Activated naive CD4-positive, alpha-beta T cell treated with anti-CD3 and anti-CD28 coated beads, Interleukin-2, amount 10 ng/mL, durations not matched to agents 7 days and 5 days (primary cell): Measurements from ENCODE around the gene SH2D2A.
A peak's percentile ranks its signal among the peaks of the same experiment; 100 is the strongest.

Source experiments
- CTCF ChIA-PET: fragments of 350-600 bp; sonication (Branson Sonifier 250); formaldehyde crosslinking; loops from one replicate; lab custom pipeline; 2021; ENCODE audit warnings: antibody characterized with exemption; lab: Charles Lee
- DNase-seq: peaks from one replicate; pipeline ENCODE4 v3.0.0-alpha.2; 2020
- H3K27ac Mint-ChIP-seq: one replicate; pipeline ENCODE4 v1.8.0; 2021; ENCODE audit warnings: mild to moderate bottlenecking, moderate library complexity, mixed read lengths
- H3K27me3 Mint-ChIP-seq: one replicate; pipeline ENCODE4 v1.8.0; 2021; ENCODE audit warnings: mild to moderate bottlenecking, mixed read lengths
- H3K36me3 Mint-ChIP-seq: one replicate; pipeline ENCODE4 v1.8.0; 2021; ENCODE audit warnings: mixed read lengths
- H3K4me1 Mint-ChIP-seq: one replicate; pipeline ENCODE4 v1.8.0; 2021; ENCODE audit warnings: mixed read lengths
- H3K4me3 Mint-ChIP-seq: one replicate; pipeline ENCODE4 v1.8.0; 2021; ENCODE audit warnings: mild to moderate bottlenecking, moderate library complexity, mixed read lengths
- H3K9me3 Mint-ChIP-seq: one replicate; pipeline ENCODE4 v1.8.0; 2021; ENCODE audit warnings: mixed read lengths

The SH2D2A gene

GRCh38 chr1:156857532-156857931 is 40.9 kb upstream of the SH2D2A start:
- no peak for DNase-seq
- no peak overlapping the region for H3K27ac Mint-ChIP-seq
- peaks cover 88% of the 10 kb centered on the region for H3K27me3 Mint-ChIP-seq
- peaks cover 28% of the 10 kb centered on the region for H3K4me1 Mint-ChIP-seq
- H3K4me3 Mint-ChIP-seq: no peak overlapping the region
- no peaks in the 10 kb centered on the region for H3K36me3 Mint-ChIP-seq
- no peaks in the 10 kb centered on the region for H3K9me3 Mint-ChIP-seq
- CTCF ChIA-PET: interaction anchor here (0.9 to 11.4 kb wide), 11 partner anchors 9 to 198 kb away, joined by 3 to 240 read pairs (median 6); partner anchors contain the start of gene SH2D2A

DNA sequence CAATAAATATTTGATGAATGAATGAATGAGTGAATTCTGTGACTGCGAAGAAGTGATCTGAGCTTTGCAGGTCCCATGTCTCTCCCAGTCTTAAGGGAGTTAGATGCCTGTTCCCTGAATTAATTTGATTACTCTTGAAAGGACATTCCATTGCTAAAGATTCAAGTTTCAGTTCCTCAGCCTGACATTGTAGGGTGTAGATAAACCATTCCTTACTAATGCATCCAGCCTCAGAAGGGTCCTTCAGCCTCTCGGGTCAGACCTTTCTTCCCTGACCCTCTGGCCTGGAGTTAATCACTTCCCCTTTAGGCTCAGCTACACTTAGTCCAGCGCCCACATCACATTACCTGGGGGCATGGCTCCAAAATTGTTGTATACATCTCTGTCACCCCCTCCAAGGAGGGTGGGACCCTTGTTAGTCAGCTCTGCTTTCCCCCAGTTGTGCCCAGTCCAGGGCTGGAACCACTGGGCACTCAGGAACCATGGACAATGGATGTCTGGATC is 39.7 kb upstream of the SH2D2A start:
- Mint-ChIP-seq H3K27ac (no peak overlapping the region), H3K36me3 (no peaks in the 10 kb centered on the region), H3K27me3 (peaks cover 84% of the 10 kb centered on the region), H3K9me3 (no peaks in the 10 kb centered on the region), H3K4me3 (no peak overlapping the region), H3K4me1 (peaks cover 20% of the 10 kb centered on the region)
- no peak for DNase-seq
- CTCF ChIA-PET: interaction anchor here (0.7 to 11.4 kb wide), 12 partner anchors 10 to 179 kb away, joined by 3 to 191 read pairs (median 3); partner anchors contain the start of genes NES and SH2D2A

GRCh38 chr1:156854634-156855033 is 38.0 kb upstream of the SH2D2A start:
- CTCF ChIA-PET: interaction anchor here (0.8 to 11.4 kb wide), 3 partner anchors 18 to 58 kb away, joined by 3 to 191 read pairs (median 4); no protein-coding TSS in a partner anchor
- Mint-ChIP-seq H3K4me1 (peaks cover 16% of the 10 kb centered on the region), H3K27me3 (peaks cover 74% of the 10 kb centered on the region), H3K4me3 (no peak overlapping the region), H3K36me3 (no peaks in the 10 kb centered on the region), H3K9me3 (no peaks in the 10 kb centered on the region), H3K27ac (no peak overlapping the region)
- no peak for DNase-seq

- Mint-ChIP-seq H3K27ac (no peak overlapping the region), H3K4me1 (peaks cover 19% of the 10 kb centered on the region), H3K9me3 (no peaks in the 10 kb centered on the region), H3K36me3 (no peaks in the 10 kb centered on the region), H3K27me3 (peaks cover 74% of the 10 kb centered on the region), H3K4me3 (no peak overlapping the region)
- no peak for DNase-seq
- CTCF ChIA-PET: interaction anchor here (1.0 to 11.4 kb wide), 5 partner anchors 17 to 164 kb away, joined by 3 to 191 read pairs (median 3); partner anchors contain the start of gene SH2D2A
These were observed 37.1 kb upstream of the SH2D2A start for GRCh38 chr1:156853761-156854160.

DNA sequence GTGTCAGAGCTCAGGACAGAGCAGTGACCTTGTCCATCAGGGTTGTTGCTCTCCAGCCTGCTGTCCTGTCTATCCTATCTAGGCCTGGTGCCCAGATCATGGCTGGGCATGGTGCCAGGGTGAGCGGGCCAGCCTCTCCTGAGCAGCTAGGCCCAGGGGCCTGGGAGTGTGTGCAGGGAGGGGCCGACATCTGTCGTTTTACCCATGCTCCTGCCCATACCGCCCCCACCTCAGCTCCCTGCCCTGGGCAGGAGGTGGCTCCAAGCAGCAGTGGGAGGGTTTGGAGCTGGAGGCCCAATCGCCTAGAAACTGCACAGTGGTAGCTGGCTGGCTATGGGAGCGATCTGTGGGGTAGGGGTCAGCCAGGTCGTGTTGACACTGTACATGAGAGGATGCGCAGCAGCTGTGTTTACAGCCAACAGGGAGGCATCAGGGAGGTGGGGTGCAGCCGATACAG is 35.8 kb upstream of the SH2D2A start:
- H3K27ac Mint-ChIP-seq: no peak overlapping the region
- CTCF ChIA-PET: interaction anchor here (1.3 to 11.4 kb wide), 3 partner anchors 16 to 55 kb away, joined by 3 to 191 read pairs (median 8); no protein-coding TSS in a partner anchor
- DNase-seq: no peak
- H3K27me3 Mint-ChIP-seq: peaks cover 74% of the 10 kb centered on the region
- no peaks in the 10 kb centered on the region for H3K36me3 Mint-ChIP-seq
- H3K4me3 Mint-ChIP-seq: no peak overlapping the region
- peaks cover 21% of the 10 kb centered on the region for H3K4me1 Mint-ChIP-seq
- H3K9me3 Mint-ChIP-seq: no peaks in the 10 kb centered on the region

DNA sequence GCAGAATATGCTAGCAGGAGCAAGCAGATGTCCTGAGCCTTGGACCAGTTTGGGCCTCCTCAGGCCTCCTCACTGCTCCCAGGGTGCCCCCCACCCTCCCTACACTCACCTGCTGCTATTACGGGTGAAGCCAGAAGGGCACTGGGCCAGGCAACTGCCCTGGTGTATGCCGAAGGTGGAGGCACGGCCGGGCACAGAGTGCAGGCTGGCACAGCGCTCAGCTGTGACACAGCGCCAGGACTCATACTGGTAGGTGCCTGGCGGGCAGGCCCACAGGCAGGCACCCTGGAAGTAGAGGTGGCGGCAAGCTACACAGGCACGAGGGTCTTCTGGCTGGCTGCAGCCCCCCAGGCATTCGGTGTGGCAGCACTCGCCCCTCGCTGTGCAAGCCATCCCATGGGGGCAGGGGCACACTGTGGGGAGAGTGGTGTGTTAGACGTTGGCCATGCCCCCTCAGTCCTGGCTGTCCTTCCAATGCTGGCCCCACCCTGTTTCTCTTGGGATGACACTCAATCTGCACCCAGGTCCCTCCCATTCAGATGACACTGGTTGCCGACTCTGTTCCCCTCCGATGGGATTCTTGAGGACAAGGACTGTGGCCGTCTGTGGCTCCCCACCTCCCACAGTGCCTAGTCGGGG is 35.2 kb upstream of the SH2D2A start:
- H3K4me3 Mint-ChIP-seq: no peak overlapping the region
- H3K27ac Mint-ChIP-seq: no peak overlapping the region
- H3K9me3 Mint-ChIP-seq: no peaks in the 10 kb centered on the region
- DNase-seq: no peak
- H3K36me3 Mint-ChIP-seq: no peaks in the 10 kb centered on the region
- H3K27me3 Mint-ChIP-seq: peaks cover 74% of the 10 kb centered on the region
- CTCF ChIA-PET: interaction anchor here (1.3 to 11.4 kb wide), 3 partner anchors 15 to 55 kb away, joined by 3 to 191 read pairs (median 8); no protein-coding TSS in a partner anchor
- H3K4me1 Mint-ChIP-seq: peaks cover 23% of the 10 kb centered on the region

DNA sequence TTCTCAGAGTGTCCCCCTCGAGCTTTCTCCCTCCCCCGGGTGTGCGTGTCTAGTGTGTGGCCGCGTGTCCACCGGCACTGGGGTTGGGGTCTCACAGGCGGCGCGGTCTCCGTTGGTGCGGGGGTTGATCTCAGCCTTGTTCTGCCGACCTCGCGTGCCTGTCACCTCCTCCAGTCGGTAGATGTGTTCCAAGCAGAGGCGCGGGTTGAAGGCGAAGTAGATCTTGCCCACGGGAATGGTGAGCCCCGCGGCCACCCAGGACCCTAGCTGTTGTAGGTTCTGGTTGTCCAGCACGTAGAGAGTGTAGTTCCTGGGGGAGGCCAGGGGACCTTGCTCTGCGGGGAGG is 32.5 kb upstream of the SH2D2A start:
- peaks cover 86% of the 10 kb centered on the region for H3K27me3 Mint-ChIP-seq
- no peaks in the 10 kb centered on the region for H3K9me3 Mint-ChIP-seq
- H3K36me3 Mint-ChIP-seq: peaks cover 2% of the 10 kb centered on the region
- no peak overlapping the region for H3K27ac Mint-ChIP-seq
- H3K4me3 Mint-ChIP-seq: no peak overlapping the region
- H3K4me1 Mint-ChIP-seq: peaks cover 39% of the 10 kb centered on the region
- no peak for DNase-seq
- CTCF ChIA-PET: interaction anchor here (0.6 to 5.7 kb wide), 10 partner anchors 9 to 123 kb away, joined by 3 to 57 read pairs (median 5); partner anchors contain the start of genes INSRR and NTRK1

DNA sequence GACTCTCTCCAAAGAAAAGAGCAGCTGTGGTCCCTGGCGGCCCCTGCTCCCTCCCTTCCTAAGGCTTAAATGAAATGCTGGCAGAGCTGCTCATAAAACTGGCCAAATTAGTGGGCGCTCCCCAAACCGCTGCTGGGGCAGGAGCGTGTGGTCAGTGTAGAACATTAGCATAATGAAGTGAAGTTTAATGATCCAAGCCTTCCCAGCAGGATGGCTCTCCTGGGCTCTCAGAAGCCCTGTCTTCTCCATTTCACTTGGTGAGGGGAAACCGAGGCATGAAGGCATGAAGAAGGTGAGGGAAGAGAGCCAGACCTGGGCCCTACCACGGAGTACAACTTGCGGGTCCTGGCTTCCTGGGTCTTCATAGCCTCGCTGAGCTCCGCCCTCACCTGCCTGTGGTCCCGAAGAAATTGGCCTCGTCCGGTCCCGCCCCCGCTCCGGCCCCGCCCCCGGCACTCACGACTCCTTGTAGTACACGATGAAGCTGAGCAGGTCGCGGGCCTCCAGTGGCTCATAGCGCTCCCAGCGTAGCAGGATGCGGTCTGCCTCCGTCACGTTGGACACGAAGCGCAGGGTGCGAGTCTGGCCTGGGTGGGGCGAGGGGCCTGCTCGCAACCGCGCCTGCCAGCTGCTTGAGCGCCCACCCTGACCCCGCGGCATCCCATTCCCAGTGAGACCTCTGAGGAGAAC is 32.0 kb upstream of the SH2D2A start:
- Mint-ChIP-seq H3K27me3 (peaks cover 86% of the 10 kb centered on the region), H3K27ac (peak overlapping the region; percentile 26), H3K9me3 (no peaks in the 10 kb centered on the region), H3K4me1 (peaks cover 42% of the 10 kb centered on the region), H3K36me3 (peaks cover 2% of the 10 kb centered on the region), H3K4me3 (peak overlapping the region; percentile 44)
- CTCF ChIA-PET: interaction anchor here (0.6 to 5.7 kb wide), 10 partner anchors 9 to 122 kb away, joined by 3 to 57 read pairs (median 4); partner anchors contain the start of genes INSRR and NTRK1
- DNase-seq: peak; percentile 90

DNA sequence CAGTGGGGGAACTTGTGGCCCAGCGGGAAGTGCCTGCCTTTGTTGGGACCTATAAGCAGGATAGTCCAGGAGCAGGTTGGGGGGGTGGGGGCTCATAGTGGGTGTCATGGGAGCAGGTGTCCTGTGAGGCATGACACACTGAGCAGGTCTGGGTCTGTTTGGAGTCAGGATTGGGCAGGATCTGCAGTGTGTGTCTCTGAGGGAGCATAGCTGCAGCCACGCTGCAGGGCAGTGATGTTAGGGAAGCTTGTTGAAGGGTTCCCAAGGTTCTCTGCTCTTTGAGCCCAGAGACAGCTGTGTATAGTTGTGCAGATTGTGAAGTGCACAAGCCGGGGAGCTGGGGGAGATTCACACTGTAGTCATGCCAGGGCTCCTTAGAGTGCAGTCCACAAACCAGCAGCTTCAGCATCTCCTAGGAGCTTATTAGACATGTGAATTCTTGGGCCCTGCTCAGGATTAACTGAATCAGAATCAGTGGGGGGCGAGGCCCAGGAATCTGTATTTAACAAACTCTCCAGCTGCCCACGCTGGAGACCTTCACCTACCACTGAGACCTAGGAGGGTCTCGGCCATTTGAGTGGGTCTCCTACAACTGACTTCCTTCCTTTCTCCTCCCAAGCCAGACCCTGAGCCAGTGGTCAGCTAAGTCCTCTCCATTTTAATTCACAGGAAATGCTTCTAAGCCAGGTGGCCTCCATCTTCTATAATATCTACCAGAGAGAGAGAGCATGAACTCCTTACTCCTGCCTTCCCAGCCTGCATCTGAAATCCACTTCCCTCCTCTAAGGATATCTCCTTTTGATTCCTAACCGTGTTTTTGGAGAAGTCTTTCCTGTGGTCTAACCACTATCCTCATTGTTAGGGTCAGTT is 31.2 kb upstream of the SH2D2A start:
- no peak overlapping the region for H3K27ac Mint-ChIP-seq
- CTCF ChIA-PET: interaction anchor here (0.6 to 5.7 kb wide), 8 partner anchors 10 to 51 kb away, joined by 3 to 57 read pairs (median 7); partner anchors contain the start of genes INSRR and NTRK1
- peaks cover 86% of the 10 kb centered on the region for H3K27me3 Mint-ChIP-seq
- H3K36me3 Mint-ChIP-seq: peaks cover 2% of the 10 kb centered on the region
- H3K9me3 Mint-ChIP-seq: no peaks in the 10 kb centered on the region
- no peak for DNase-seq
- peaks cover 42% of the 10 kb centered on the region for H3K4me1 Mint-ChIP-seq
- no peak overlapping the region for H3K4me3 Mint-ChIP-seq

DNA sequence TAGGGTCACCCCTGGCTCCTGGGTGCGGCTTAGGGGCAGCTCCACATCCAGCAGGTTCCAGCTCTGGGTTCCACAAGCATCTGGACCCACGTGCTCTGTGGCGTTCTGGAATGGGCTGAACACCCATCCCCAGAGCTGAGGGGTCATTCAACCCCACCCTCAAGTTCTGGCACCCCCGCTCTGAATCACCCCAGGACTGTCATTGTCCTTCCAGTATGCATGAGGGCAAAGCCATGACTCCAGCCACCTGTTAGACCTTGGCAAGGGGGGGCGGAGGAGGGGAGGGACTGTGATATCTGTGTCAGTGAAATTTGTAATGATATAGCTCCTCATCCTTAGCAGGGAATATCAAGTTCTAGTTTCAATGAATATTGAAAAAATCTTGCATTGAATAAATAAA is 30.0 kb upstream of the SH2D2A start:
- no peak for DNase-seq
- Mint-ChIP-seq H3K27ac (no peak overlapping the region), H3K9me3 (no peaks in the 10 kb centered on the region), H3K4me3 (no peak overlapping the region), H3K4me1 (peaks cover 42% of the 10 kb centered on the region), H3K36me3 (peaks cover 2% of the 10 kb centered on the region), H3K27me3 (peaks cover 88% of the 10 kb centered on the region)
- CTCF ChIA-PET: interaction anchor here (0.7 to 5.7 kb wide), 4 partner anchors 9 to 32 kb away, joined by 3 to 57 read pairs (median 26); partner anchors contain the start of genes INSRR and NTRK1

- Mint-ChIP-seq H3K27me3 (peaks cover 88% of the 10 kb centered on the region), H3K36me3 (peaks cover 2% of the 10 kb centered on the region), H3K4me1 (peaks cover 40% of the 10 kb centered on the region), H3K27ac (no peak overlapping the region), H3K4me3 (no peak overlapping the region), H3K9me3 (no peaks in the 10 kb centered on the region)
- DNase-seq: no peak
- CTCF ChIA-PET: interaction anchor here (0.7 to 5.7 kb wide), 5 partner anchors 8 to 32 kb away, joined by 3 to 57 read pairs (median 7); partner anchors contain the start of genes INSRR and NTRK1
These were observed 29.4 kb upstream of the SH2D2A start for GRCh38 chr1:156845953-156846545.

DNA sequence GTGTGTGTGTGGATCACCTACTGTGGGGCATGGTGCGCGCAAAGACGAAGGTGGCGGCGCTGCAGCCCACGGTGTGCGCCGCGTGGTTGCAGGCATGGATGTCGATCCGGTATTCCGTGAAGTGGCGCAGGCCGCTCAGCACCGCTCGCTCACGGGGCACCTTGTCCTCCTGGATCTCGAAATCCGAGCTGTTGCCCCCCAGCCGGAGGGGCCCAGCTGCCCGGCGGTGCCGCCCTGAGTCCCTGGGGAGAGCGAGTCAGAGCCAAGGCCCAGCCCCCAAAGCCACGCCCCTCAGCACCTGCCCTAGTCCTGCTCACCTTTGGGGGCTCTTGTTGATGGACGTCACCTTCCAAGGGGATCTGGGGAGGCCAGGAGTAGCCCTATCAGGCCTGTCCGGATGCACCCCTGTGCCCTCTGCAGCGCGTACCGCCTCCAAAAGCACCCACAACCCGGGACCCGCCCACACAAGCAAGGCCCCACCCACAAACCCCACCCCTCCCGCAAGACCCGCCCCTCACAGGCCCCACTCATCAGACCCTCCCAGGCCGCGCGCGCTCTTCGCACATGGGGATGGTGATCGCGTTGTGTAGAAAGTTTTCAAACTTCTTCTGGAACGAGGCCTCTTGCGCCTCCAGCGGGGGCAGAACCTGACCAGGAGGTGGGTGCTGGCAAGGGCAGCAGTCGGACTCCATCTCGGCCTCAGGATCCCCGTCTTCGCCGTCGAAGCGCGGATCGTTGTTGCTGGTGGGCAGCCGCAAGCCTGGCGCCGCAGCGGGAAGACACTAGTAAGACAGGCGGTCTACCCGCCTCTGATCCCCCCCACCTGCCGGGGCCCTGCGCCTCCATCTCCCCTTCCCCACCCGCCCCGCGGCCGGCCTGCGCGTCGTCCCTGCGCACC is 28.7 kb upstream of the SH2D2A start:
- Mint-ChIP-seq H3K27me3 (peaks cover 95% of the 10 kb centered on the region), H3K9me3 (no peaks in the 10 kb centered on the region), H3K4me1 (peaks cover 38% of the 10 kb centered on the region), H3K4me3 (no peak overlapping the region), H3K27ac (no peak overlapping the region), H3K36me3 (peaks cover 2% of the 10 kb centered on the region)
- DNase-seq: peak; percentile 50
- CTCF ChIA-PET: interaction anchor here (1.3 to 1.7 kb wide), 2 partner anchors 13 to 14 kb away, joined by 3 to 5 read pairs; no protein-coding TSS in a partner anchor
